Activated CD8-positive, alpha-beta memory T cell treated with anti-CD3 and anti-CD28 coated beads for 4 hours (primary cell): ENCODE measurements around the gene ZNF135.

ENCODE experiments used
- DNase-seq, 2 donors: peaks; one replicate each; pipeline ENCODE4 v3.0.0-alpha.2; 2020; ENCODE audit warnings: low read depth in 2 of 2

Gene ZNF135

GRCh38 chr19:58059003-58059670 lies at the start of gene ZNF135:
Gene ZNF135 (plus strand): TSS chr19:58059282. CDS start chr19:58060003, 721 bp downstream.
- DNase-seq: peak; percentile 37 to 43

- no peak for DNase-seq
Measured at GRCh38 chr19:58009301-58009665, 49.8 kb upstream of the ZNF135 start.

- peak; percentile 18 to 28 for DNase-seq
Measured at GRCh38 chr19:58009666-58010301, 49.3 kb upstream of the ZNF135 start.

GRCh38 chr19:58010507-58010906 lies 48.6 kb upstream of the ZNF135 start:
- no peak for DNase-seq

- DNase-seq: no peak
Measured at GRCh38 chr19:58014141-58014540, 44.9 kb upstream of the ZNF135 start.

GRCh38 chr19:58020129-58020528 lies 39.0 kb upstream of the ZNF135 start:
- DNase-seq: no peak

- peak in 1 of 2 donors; percentile 16 for DNase-seq
Measured at GRCh38 chr19:58021541-58022282, 37.4 kb upstream of the ZNF135 start.

- DNase-seq: no peak
Measured at GRCh38 chr19:58022283-58022660, 36.8 kb upstream of the ZNF135 start.

GRCh38 chr19:58024661-58025060 lies 34.4 kb upstream of the ZNF135 start:
- DNase-seq: no peak

- DNase-seq: peak in 1 of 2 donors; percentile 13
Measured at GRCh38 chr19:58033741-58034476, 25.2 kb upstream of the ZNF135 start, which contains the start of gene ZSCAN1. Gene ZSCAN1 (plus strand): TSS chr19:58034025. CDS start chr19:58037837, 3,812 bp downstream.

GRCh38 chr19:58034477-58034793 lies 24.6 kb upstream of the ZNF135 start:
- DNase-seq: no peak

GRCh38 chr19:58035863-58036262 lies 23.2 kb upstream of the ZNF135 start:
- no peak for DNase-seq

- DNase-seq: no peak
Measured at GRCh38 chr19:58037927-58038687, 21.0 kb upstream of the ZNF135 start.

- DNase-seq: no peak
Measured at GRCh38 chr19:58038688-58039204, 20.3 kb upstream of the ZNF135 start.

GRCh38 chr19:58040751-58041525 lies 18.1 kb upstream of the ZNF135 start:
- no peak for DNase-seq

- no peak for DNase-seq
Measured at GRCh38 chr19:58042495-58043340, 16.4 kb upstream of the ZNF135 start.

- no peak for DNase-seq
Measured at GRCh38 chr19:58044391-58044790, 14.7 kb upstream of the ZNF135 start.

- no peak for DNase-seq
Measured at GRCh38 chr19:58044886-58045285, 14.2 kb upstream of the ZNF135 start.

GRCh38 chr19:58045411-58046050 lies 13.6 kb upstream of the ZNF135 start:
- DNase-seq: no peak
